D721Med (cell line): Measurements from ENCODE around the gene BCL6B.
"Not testable (repeated sequence)": the region's sequence is repeated elsewhere in the genome, so short reads cannot be mapped to it uniquely, and the experiment has no call there.

ENCODE experiments used
- DNase-seq: peaks from one replicate; pipeline ENCODE4 v3.0.0; 2011; ENCODE audit warnings: low spot score; ENCODE audit not compliant: insufficient read length
- FAIRE-seq: peaks from 2 replicates; lab custom pipeline; 2011; peaks lifted over from hg19 to GRCh38; lab: Jason Lieb, UNC
- CTCF ChIP-seq: IDR thresholded peaks from 2 replicates; pipeline ENCODE4 v1.5.1; 2012; ENCODE audit warnings: mild to moderate bottlenecking, control low read depth; ENCODE audit not compliant: insufficient read depth; ENCODE audit errors: missing control alignments

Gene BCL6B

GRCh38 chr17:7022781-7023571 is at the start of gene BCL6B:
BCL6B (plus strand) TSS chr17:7023050; CDS start chr17:7023672, 622 bp downstream.
- FAIRE-seq: no peak

GRCh38 chr17:6979440-6979839 is 43.4 kb upstream of the BCL6B start:
- not testable (repeated sequence) for DNase-seq, FAIRE-seq

More at GRCh38 chr17:7022781-7023571, at the start of gene BCL6B:
- TF ChIP-seq CTCF: no peak
- DNase-seq: no peak

GRCh38 chr17:6981426-6981825 is 41.4 kb upstream of the BCL6B start:
- FAIRE-seq (no peak), DNase-seq (no peak)
- TF ChIP-seq CTCF: no peak

- no peak for TF ChIP-seq CTCF
- no peak for FAIRE-seq
- DNase-seq: no peak
These were observed 37.6 kb upstream of the BCL6B start for GRCh38 chr17:6985266-6985665.

GRCh38 chr17:6986676-6987075 is 36.2 kb upstream of the BCL6B start:
- FAIRE-seq (no peak), DNase-seq (no peak)
- TF ChIP-seq CTCF: no peak

- no peak for TF ChIP-seq CTCF
- DNase-seq (no peak), FAIRE-seq (no peak)
These were observed 33.1 kb upstream of the BCL6B start for GRCh38 chr17:6989779-6990178.

GRCh38 chr17:6993613-6994056 is 29.2 kb upstream of the BCL6B start:
- DNase-seq, FAIRE-seq: not testable (repeated sequence)

- TF ChIP-seq CTCF: no peak
- FAIRE-seq: no peak
- DNase-seq: no peak
These were observed 28.7 kb upstream of the BCL6B start for GRCh38 chr17:6994118-6994598.
